GM21367 (cell line): ENCODE data around the gene ADPRM.
"Not testable (repeated sequence)": the region's sequence is repeated elsewhere in the genome, so short reads cannot be mapped to it uniquely, and the experiment has no call there.

Source experiments
- ATAC-seq: cut with Tn5 transposase; IDR thresholded peaks from one replicate; pipeline ENCODE4 v1.9.1; 2021; ENCODE audit not compliant: unreplicated experiment

The ADPRM gene

GRCh38 chr17:10698096-10698818 is 863 bp downstream of the ADPRM start:
- no peak for ATAC-seq

- no peak for ATAC-seq
Observed at GRCh38 chr17:10699856-10700255, 2.5 kb downstream of the ADPRM start.

GRCh38 chr17:10702574-10702973 is 5.2 kb downstream of the ADPRM start:
- no peak for ATAC-seq

- ATAC-seq = no peak
Observed at GRCh38 chr17:10705727-10706126, 8.3 kb downstream of the ADPRM start.

GRCh38 chr17:10713318-10713717 is 15.9 kb downstream of the ADPRM start:
- ATAC-seq = no peak

- ATAC-seq = no peak
Observed at GRCh38 chr17:10716218-10716617, 18.8 kb downstream of the ADPRM start.

GRCh38 chr17:10718547-10718946 is 21.2 kb downstream of the ADPRM start:
- ATAC-seq = no peak

- no peak for ATAC-seq
Observed at GRCh38 chr17:10724546-10725195, 27.3 kb downstream of the ADPRM start.

- no peak for ATAC-seq
Observed at GRCh38 chr17:10725262-10725661, 27.9 kb downstream of the ADPRM start.

GRCh38 chr17:10726196-10726595 is 28.8 kb downstream of the ADPRM start:
- no peak for ATAC-seq

- ATAC-seq = no peak
Observed at GRCh38 chr17:10727192-10727591, 29.8 kb downstream of the ADPRM start.

- ATAC-seq = no peak
Observed at GRCh38 chr17:10728331-10728892, 31.0 kb downstream of the ADPRM start.

- peak; percentile 59 for ATAC-seq
Observed at GRCh38 chr17:10729334-10730193, 32.2 kb downstream of the ADPRM start, which contains the start of gene TMEM220. TMEM220 (minus strand) TSS chr17:10730023; CDS start chr17:10729851, 172 bp downstream.

GRCh38 chr17:10730247-10730646 is 32.9 kb downstream of the ADPRM start:
- ATAC-seq = not testable (repeated sequence)

GRCh38 chr17:10731408-10731879 is 34.0 kb downstream of the ADPRM start:
- ATAC-seq = no peak

- not testable (repeated sequence) for ATAC-seq
Observed at GRCh38 chr17:10732121-10732520, 34.7 kb downstream of the ADPRM start.

GRCh38 chr17:10733666-10734065 is 36.3 kb downstream of the ADPRM start:
- no peak for ATAC-seq

GRCh38 chr17:10735251-10735650 is 37.9 kb downstream of the ADPRM start:
- ATAC-seq = no peak

- no peak for ATAC-seq
Observed at GRCh38 chr17:10735821-10736220, 38.4 kb downstream of the ADPRM start.

GRCh38 chr17:10737168-10737622 is 39.8 kb downstream of the ADPRM start:
- ATAC-seq = no peak

- ATAC-seq = no peak
Observed at GRCh38 chr17:10737736-10738135, 40.3 kb downstream of the ADPRM start.
